GM12891 (cell line): Measurements from ENCODE around the gene ZNF44. TPM values are rescaled to one million over a fixed set of nuclear protein-coding genes. Genes with fewer than 3 reads are reported as not detected.
"Not testable (repeated sequence)": the region's sequence is repeated elsewhere in the genome, so short reads cannot be mapped to it uniquely, and the experiment has no call there.

Source experiments
- DNase-seq: peaks from one replicate; pipeline ENCODE4 v3.0.0; 2011; ENCODE audit warnings: low spot score; ENCODE audit not compliant: insufficient read length
- FAIRE-seq: peaks from 2 replicates; lab custom pipeline; 2011; peaks lifted over from hg19 to GRCh38; lab: Jason Lieb, UNC
- PAX5 ChIP-seq: IDR thresholded peaks from 2 replicates; pipeline ENCODE4 v1.6.1; 2011; ENCODE audit warnings: low read length, moderate library complexity, mild to moderate bottlenecking; ENCODE audit not compliant: insufficient read depth, severe bottlenecking
- POLR2A ChIP-seq: IDR thresholded peaks from 2 replicates; pipeline ENCODE4 v1.6.1; 2011; ENCODE audit warnings: low read depth, low read length, control low read depth
- POLR2AphosphoS5 ChIP-seq: IDR thresholded peaks from 2 replicates; pipeline ENCODE4 v1.6.1; 2011; ENCODE audit warnings: low read depth, low read length, control low read depth
- POU2F2 ChIP-seq: IDR thresholded peaks from 2 replicates; pipeline ENCODE4 v1.6.1; 2011; ENCODE audit warnings: low read depth, mild to moderate bottlenecking, control low read depth, low read length, moderate library complexity
- SPI1 ChIP-seq: IDR thresholded peaks from 2 replicates; pipeline ENCODE4 v1.6.1; 2011; ENCODE audit warnings: low read depth, low read length, control low read depth
- TAF1 ChIP-seq: IDR thresholded peaks from 2 replicates; pipeline ENCODE4 v1.6.1; 2011; ENCODE audit warnings: low read depth, low read length, control low read depth
- polyA plus RNA-seq: library from polyadenylated mRNA; unstranded; fragments of >200 nt; gene quantifications from one replicate; pipeline ENCODE4 v1.2.1, GENCODE V29; 2012; ENCODE audit warnings: low read depth, missing spikeins, inconsistent platforms; ENCODE audit not compliant: missing spikeins

ZNF44 gene
- 2.3 TPM for polyA plus RNA-seq

- peak; percentile 58; the same call in 1 of the 2 replicates for TF ChIP-seq POLR2A
- TF ChIP-seq POLR2AphosphoS5: peak; percentile 48; the same call in 1 of the 2 replicates
- peak; percentile 35; the same call in 1 of the 2 replicates for TF ChIP-seq SPI1
- no peak for TF ChIP-seq POU2F2
- TF ChIP-seq PAX5: no peak
- no peak for TF ChIP-seq TAF1
- FAIRE-seq (peak; percentile 95), DNase-seq (peak; percentile 92)
Observed at GRCh38 chr19:12294249-12295158, at the start of gene ZNF44. Gene ZNF44, minus strand, starts transcription at chr19:12294883. Its CDS starts 189 bp downstream, at chr19:12294694.

- peak; percentile 98 for FAIRE-seq
- peak; percentile 82 for TF ChIP-seq TAF1
- TF ChIP-seq POLR2AphosphoS5: peak; percentile 74
- TF ChIP-seq POLR2A: peak; percentile 88
- 0 out of 2 replicates have a peak, but pooled peaks have one; percentile 9 for TF ChIP-seq SPI1
- TF ChIP-seq PAX5: peak; percentile 58
- TF ChIP-seq POU2F2: no peak
- DNase-seq: peak; percentile 81
Observed at GRCh38 chr19:12333162-12334159, 38.8 kb upstream of the ZNF44 start, which contains the start of gene ZNF563. Gene ZNF563, minus strand, starts transcription at chr19:12333633. Its CDS starts 151 bp downstream, at chr19:12333482.

GRCh38 chr19:12331211-12331941 lies 36.7 kb upstream of the ZNF44 start:
- peak; percentile 49 for DNase-seq
- FAIRE-seq: peak; percentile 99
- TF ChIP-seq TAF1 (no peak), SPI1 (no peak), PAX5 (peak; percentile 23), POU2F2 (peak; percentile 63), POLR2A (no peak), POLR2AphosphoS5 (no peak)

- FAIRE-seq: peak; percentile 59
- no peak for DNase-seq
- TF ChIP-seq POLR2AphosphoS5: no peak
- no peak for TF ChIP-seq SPI1
- no peak for TF ChIP-seq TAF1
- no peak for TF ChIP-seq POU2F2
- no peak for TF ChIP-seq PAX5
Observed at GRCh38 chr19:12330340-12330739, 35.7 kb upstream of the ZNF44 start.

- FAIRE-seq (no peak), DNase-seq (no peak)
- TF ChIP-seq PAX5: no peak
- TF ChIP-seq SPI1: no peak
- TF ChIP-seq POLR2A: no peak
- TF ChIP-seq POLR2AphosphoS5: no peak
- no peak for TF ChIP-seq POU2F2
- TF ChIP-seq TAF1: no peak
Observed at GRCh38 chr19:12325690-12326089, 31.0 kb upstream of the ZNF44 start.

- no peak for TF ChIP-seq TAF1
- no peak for TF ChIP-seq SPI1
- TF ChIP-seq POLR2A: no peak
- TF ChIP-seq POU2F2: no peak
- no peak for TF ChIP-seq PAX5
- no peak for TF ChIP-seq POLR2AphosphoS5
- FAIRE-seq (no peak), DNase-seq (no peak)
Observed at GRCh38 chr19:12318782-12319413, 24.2 kb upstream of the ZNF44 start.

- no peak for TF ChIP-seq PAX5
- no peak; the same call in 1 of the 2 replicates for TF ChIP-seq SPI1
- TF ChIP-seq POLR2AphosphoS5: no peak
- TF ChIP-seq TAF1: no peak
- TF ChIP-seq POU2F2: no peak
- no peak for TF ChIP-seq POLR2A
- no peak for DNase-seq
- no peak for FAIRE-seq
Observed at GRCh38 chr19:12314553-12314952, 19.9 kb upstream of the ZNF44 start.

GRCh38 chr19:12308891-12309290 lies 14.2 kb upstream of the ZNF44 start:
- not testable (repeated sequence) for FAIRE-seq, DNase-seq
